ENCODE results near the gene RHOV. TPM values are rescaled to one million over a fixed set of nuclear protein-coding genes. Genes with fewer than 3 reads are reported as not detected.

The RHOV gene
- total RNA-seq, 6 experiments from 2014 or later = not detected

DNA sequence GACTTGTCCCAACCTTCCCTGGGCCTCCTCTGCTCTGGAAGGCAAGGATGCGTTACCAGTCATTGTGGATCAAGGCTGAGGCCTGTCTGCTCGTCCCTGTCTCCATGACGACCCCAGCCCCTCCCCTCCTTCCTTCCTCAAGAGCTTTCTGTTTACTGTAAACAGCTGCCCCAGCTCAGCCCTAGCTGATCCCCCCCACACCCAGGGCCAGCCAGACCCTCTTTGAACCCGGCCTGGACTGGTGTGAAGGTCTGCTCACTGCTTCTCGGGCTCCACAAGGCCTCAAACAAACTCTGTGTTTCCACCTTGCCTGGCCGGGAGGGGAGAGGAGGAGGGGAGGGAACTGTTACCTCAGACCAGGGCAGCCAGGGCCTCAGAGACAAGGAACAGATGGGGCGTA, 37.1 kb upstream of the RHOV start:
- H3K27ac ChIP-seq = peak overlapping the region; percentile 5 to 81 (median 8)
- 29% methylated on average over 1 of the region's 7 CpGs for WGBS (ENCODE audit: insufficient coverage, low coverage, low lambda C conversion rate, missing lambda C conversion rate)
- ATAC-seq (no peak), DNase-seq (no peak)
- intact Hi-C loops (cut with DNase I) = no loop called here
- peaks cover 0 to 59% (median 30%) of the 10 kb centered on the region in 4 donors for H3K4me1 ChIP-seq
- H3K27me3 ChIP-seq = no peaks in the 10 kb centered on the region
- H3K9me3 ChIP-seq = no peaks in the 10 kb centered on the region
- H3K36me3 ChIP-seq = no peaks in the 10 kb centered on the region
- TF ChIP-seq POLR2A (IDR thresholded peaks at IDR 0.05) = no peak
- TF ChIP-seq, protein P1, sequence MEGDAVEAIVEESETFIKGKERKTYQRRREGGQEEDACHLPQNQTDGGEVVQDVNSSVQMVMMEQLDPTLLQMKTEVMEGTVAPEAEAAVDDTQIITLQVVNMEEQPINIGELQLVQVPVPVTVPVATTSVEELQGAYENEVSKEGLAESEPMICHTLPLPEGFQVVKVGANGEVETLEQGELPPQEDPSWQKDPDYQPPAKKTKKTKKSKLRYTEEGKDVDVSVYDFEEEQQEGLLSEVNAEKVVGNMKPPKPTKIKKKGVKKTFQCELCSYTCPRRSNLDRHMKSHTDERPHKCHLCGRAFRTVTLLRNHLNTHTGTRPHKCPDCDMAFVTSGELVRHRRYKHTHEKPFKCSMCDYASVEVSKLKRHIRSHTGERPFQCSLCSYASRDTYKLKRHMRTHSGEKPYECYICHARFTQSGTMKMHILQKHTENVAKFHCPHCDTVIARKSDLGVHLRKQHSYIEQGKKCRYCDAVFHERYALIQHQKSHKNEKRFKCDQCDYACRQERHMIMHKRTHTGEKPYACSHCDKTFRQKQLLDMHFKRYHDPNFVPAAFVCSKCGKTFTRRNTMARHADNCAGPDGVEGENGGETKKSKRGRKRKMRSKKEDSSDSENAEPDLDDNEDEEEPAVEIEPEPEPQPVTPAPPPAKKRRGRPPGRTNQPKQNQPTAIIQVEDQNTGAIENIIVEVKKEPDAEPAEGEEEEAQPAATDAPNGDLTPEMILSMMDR (IDR thresholded peaks at IDR 0.05) = no peak
- H3K4me3 ChIP-seq = no peak overlapping the region

GRCh38 chr15:40909662-40910630, 35.9 kb upstream of the RHOV start:
- no peaks in the 10 kb centered on the region for H3K27me3 ChIP-seq
- no peaks in the 10 kb centered on the region for H3K36me3 ChIP-seq
- H3K4me1 ChIP-seq = peaks cover 0 to 67% (median 33%) of the 10 kb centered on the region in 4 donors
- peak overlapping the region; percentile 52 to 81 (median 77) for H3K27ac ChIP-seq
- DNase-seq (peak; percentile 93 to 97 (median 96)), ATAC-seq (peak; percentile 53 to 78 (median 65))
- WGBS (ENCODE audit: insufficient coverage, low coverage, low lambda C conversion rate, missing lambda C conversion rate) = 32% methylated on average over 8 of the region's 17 CpGs
- no peaks in the 10 kb centered on the region for H3K9me3 ChIP-seq
- TF ChIP-seq, protein P1 (IDR thresholded peaks at IDR 0.05) = no peak
- no peak for TF ChIP-seq POLR2A (IDR thresholded peaks at IDR 0.05)
- H3K4me3 ChIP-seq = no peak overlapping the region
- intact Hi-C loops (cut with DNase I) = loop anchor here (10.0 kb wide), 3 partner anchors 105 to 275 kb away; no protein-coding TSS in a partner anchor

DNA sequence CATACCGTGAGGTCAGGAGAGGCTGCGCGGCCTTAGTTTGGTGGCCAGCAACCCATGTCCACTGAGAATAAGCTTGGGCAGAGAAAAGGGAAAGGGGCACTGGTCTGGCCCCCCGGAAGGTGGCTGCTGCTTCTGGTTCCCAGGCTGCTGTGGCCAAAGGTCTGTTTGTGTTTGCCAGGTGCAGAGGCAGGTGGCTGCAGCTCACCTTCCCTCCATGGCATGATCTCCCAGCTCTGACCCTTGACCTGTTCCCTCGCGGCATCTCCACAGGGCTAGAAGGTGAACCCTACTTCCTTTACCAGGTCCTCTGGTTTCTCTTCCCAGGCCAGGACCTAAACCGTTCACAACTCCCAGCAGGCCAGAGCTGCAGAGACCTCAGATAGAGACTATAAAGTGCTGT, 34.1 kb upstream of the RHOV start:
- peaks cover 0 to 77% (median 33%) of the 10 kb centered on the region in 4 donors for H3K4me1 ChIP-seq
- peak overlapping the region; percentile 71 to 98 (median 95) for H3K27ac ChIP-seq
- ATAC-seq (no peak), DNase-seq (peak in 1 of 3 donors; percentile 77)
- H3K9me3 ChIP-seq = no peaks in the 10 kb centered on the region
- no peak for TF ChIP-seq POLR2A (IDR thresholded peaks at IDR 0.05)
- TF ChIP-seq, protein P1 (IDR thresholded peaks at IDR 0.05) = no peak
- H3K36me3 ChIP-seq = peaks cover 0 to 5% (median 2%) of the 10 kb centered on the region in 4 donors
- intact Hi-C loops (cut with DNase I) = loop anchor here (10.0 kb wide), 3 partner anchors 107 to 277 kb away; no protein-coding TSS in a partner anchor
- H3K27me3 ChIP-seq = no peaks in the 10 kb centered on the region
- no peak overlapping the region for H3K4me3 ChIP-seq
- 60% methylated on average over 2 of the region's 7 CpGs for WGBS (ENCODE audit: insufficient coverage, low coverage, low lambda C conversion rate, missing lambda C conversion rate)

GRCh38 chr15:40906991-40907802, 33.2 kb upstream of the RHOV start:
- intact Hi-C loops (cut with DNase I) = loop anchor here (10.0 kb wide), 3 partner anchors 108 to 278 kb away; no protein-coding TSS in a partner anchor
- DNase-seq = peak; percentile 69 to 84 (median 81)
- WGBS (ENCODE audit: insufficient coverage, low coverage, low lambda C conversion rate, missing lambda C conversion rate) = 6% methylated on average over 6 of the region's 22 CpGs
- TF ChIP-seq, protein P1 (IDR thresholded peaks at IDR 0.05) = no peak
- no peak for TF ChIP-seq POLR2A (IDR thresholded peaks at IDR 0.05)
- H3K4me1 ChIP-seq = peaks cover 0 to 77% (median 33%) of the 10 kb centered on the region in 4 donors
- H3K36me3 ChIP-seq = peaks cover 0 to 11% (median 6%) of the 10 kb centered on the region in 4 donors
- H3K27me3 ChIP-seq = no peaks in the 10 kb centered on the region
- H3K9me3 ChIP-seq = no peaks in the 10 kb centered on the region
- peak overlapping the region; percentile 71 to 98 (median 95) for H3K27ac ChIP-seq
- H3K4me3 ChIP-seq = peak overlapping the region; percentile 31 to 38 (median 32)
- peak in 3 of 4 donors; percentile 3 to 23 (median 13) for ATAC-seq
